Measurements from ENCODE around the gene RPL41.
A peak's percentile ranks its signal among the peaks of the same experiment; 100 is the strongest.
"Not testable (repeated sequence)": the region's sequence is repeated elsewhere in the genome, so short reads cannot be mapped to it uniquely, and the experiment has no call there.

RPL41 gene

GRCh38 chr12:56104815-56105608 lies 11.4 kb upstream of the RPL41 start:
- no peaks in the 10 kb centered on the region for H3K27me3 ChIP-seq (ENCODE audit: control insufficient read depth, insufficient read depth, low read length)
- peaks cover 12% of the 10 kb centered on the region for H3K4me1 ChIP-seq (ENCODE audit: control insufficient read depth, insufficient read depth, low read length)
- H3K36me3 ChIP-seq (ENCODE audit: control insufficient read depth, insufficient read depth, low read length): peaks cover 21% of the 10 kb centered on the region
- peak overlapping the region; percentile 91 for H3K4me3 ChIP-seq (ENCODE audit: low read length)
- peak overlapping the region; percentile 46 for H3K9ac ChIP-seq (ENCODE audit: low read length)
- peak overlapping the region; percentile 75 for H3K27ac ChIP-seq (ENCODE audit: low read depth, low read length)

DNA sequence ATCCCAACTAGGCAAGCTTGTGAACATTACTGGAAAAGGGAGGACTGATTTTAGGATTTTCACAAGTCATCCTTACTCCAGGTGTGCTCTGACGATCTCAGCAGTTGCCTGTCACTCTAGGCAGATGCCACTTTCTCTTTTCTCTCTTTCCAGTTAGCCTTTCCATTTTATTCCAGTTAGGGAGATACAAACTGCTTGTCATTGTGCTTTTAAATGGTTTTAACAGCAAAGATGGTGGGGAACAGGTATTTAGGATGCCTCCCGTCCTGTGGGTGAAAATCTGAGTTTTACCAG lies 10.9 kb upstream of the RPL41 start:
- Histone ChIP-seq H3K4me3 (ENCODE audit: low read length) (peak overlapping the region; percentile 91), H3K4me1 (ENCODE audit: control insufficient read depth, insufficient read depth, low read length) (peaks cover 12% of the 10 kb centered on the region), H3K9ac (ENCODE audit: low read length) (peak overlapping the region; percentile 46), H3K27ac (ENCODE audit: low read depth, low read length) (no peak overlapping the region), H3K27me3 (ENCODE audit: control insufficient read depth, insufficient read depth, low read length) (no peaks in the 10 kb centered on the region), H3K36me3 (ENCODE audit: control insufficient read depth, insufficient read depth, low read length) (peaks cover 26% of the 10 kb centered on the region)

DNA sequence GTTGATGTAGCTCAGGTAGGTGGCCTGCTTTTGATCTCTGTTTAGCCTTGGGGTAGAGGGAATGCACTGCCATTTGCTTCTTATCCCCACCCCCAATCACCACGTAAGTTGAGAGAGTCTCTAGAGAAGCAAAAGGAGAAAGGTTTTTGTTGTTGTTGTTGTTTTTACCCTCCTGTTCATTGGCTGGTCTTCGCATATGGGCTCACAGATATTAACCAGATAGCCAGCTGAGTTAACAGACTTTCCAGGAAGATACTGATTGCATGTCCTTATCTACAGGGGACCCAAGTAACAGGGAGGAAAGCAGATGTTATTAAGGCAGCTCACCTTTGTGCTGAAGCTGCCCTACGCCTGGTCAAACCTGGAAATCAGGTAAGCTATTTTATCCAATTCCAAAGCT lies 9.2 kb upstream of the RPL41 start:
- H3K27ac ChIP-seq (ENCODE audit: low read depth, low read length): no peak overlapping the region
- H3K4me3 ChIP-seq (ENCODE audit: low read length): no peak overlapping the region
- H3K36me3 ChIP-seq (ENCODE audit: control insufficient read depth, insufficient read depth, low read length): peaks cover 35% of the 10 kb centered on the region
- no peaks in the 10 kb centered on the region for H3K27me3 ChIP-seq (ENCODE audit: control insufficient read depth, insufficient read depth, low read length)
- H3K9ac ChIP-seq (ENCODE audit: low read length): no peak overlapping the region
- peaks cover 12% of the 10 kb centered on the region for H3K4me1 ChIP-seq (ENCODE audit: control insufficient read depth, insufficient read depth, low read length)

GRCh38 chr12:56110571-56110970 lies 5.9 kb upstream of the RPL41 start:
- Histone ChIP-seq H3K9ac (ENCODE audit: low read length) (no peak overlapping the region), H3K27ac (ENCODE audit: low read depth, low read length) (no peak overlapping the region), H3K4me1 (ENCODE audit: control insufficient read depth, insufficient read depth, low read length) (peaks cover 7% of the 10 kb centered on the region), H3K27me3 (ENCODE audit: control insufficient read depth, insufficient read depth, low read length) (no peaks in the 10 kb centered on the region), H3K36me3 (ENCODE audit: control insufficient read depth, insufficient read depth, low read length) (peaks cover 41% of the 10 kb centered on the region), H3K4me3 (ENCODE audit: low read length) (no peak overlapping the region)

DNA sequence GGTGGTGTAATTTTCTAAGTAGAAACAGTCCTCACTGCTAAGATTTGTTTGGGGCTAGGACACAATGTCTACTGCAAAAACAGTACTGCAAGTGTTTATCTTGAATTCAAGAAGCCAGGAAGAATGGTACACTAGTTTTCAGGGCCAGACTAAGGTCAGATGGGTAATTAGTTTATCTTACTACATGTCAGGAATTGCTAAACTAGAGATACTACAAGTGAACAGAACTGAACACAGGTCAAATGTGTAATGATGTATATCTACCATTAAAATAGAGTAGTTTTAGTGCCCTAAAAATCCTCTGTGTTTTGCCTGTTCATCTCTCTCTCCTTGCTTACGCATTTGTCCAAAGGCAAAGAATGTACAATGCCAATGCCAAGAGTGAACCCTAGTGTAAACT lies 2.3 kb upstream of the RPL41 start:
- Histone ChIP-seq H3K36me3 (ENCODE audit: control insufficient read depth, insufficient read depth, low read length) (peaks cover 23% of the 10 kb centered on the region), H3K9ac (ENCODE audit: low read length) (no peak overlapping the region), H3K4me3 (ENCODE audit: low read length) (no peak overlapping the region), H3K27ac (ENCODE audit: low read depth, low read length) (no peak overlapping the region), H3K4me1 (ENCODE audit: control insufficient read depth, insufficient read depth, low read length) (peaks cover 10% of the 10 kb centered on the region), H3K27me3 (ENCODE audit: control insufficient read depth, insufficient read depth, low read length) (no peaks in the 10 kb centered on the region)

DNA sequence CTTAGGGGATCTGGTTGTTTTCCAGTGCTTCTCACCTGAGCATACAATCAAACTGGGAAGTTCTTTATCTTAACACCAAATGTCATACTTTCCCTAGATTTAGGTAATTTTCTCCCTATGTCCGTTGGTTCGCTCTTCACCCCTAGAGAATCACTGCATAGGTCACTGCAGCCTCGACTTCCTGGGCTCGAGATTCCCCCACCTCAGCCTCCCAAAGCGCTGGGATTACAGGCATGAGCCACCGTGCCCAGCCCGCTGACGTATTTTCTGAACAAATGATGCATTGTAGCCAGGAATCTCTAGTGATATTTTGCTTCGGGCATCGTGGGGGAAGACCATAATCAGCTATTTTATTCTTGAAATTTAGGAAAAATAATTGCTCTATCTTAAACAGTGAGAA lies 1.1 kb upstream of the RPL41 start:
- Histone ChIP-seq H3K4me3 (ENCODE audit: low read length) (peak overlapping the region; percentile 87), H3K9ac (ENCODE audit: low read length) (no peak overlapping the region), H3K27ac (ENCODE audit: low read depth, low read length) (peak overlapping the region; percentile 95), H3K4me1 (ENCODE audit: control insufficient read depth, insufficient read depth, low read length) (peaks cover 17% of the 10 kb centered on the region), H3K27me3 (ENCODE audit: control insufficient read depth, insufficient read depth, low read length) (no peaks in the 10 kb centered on the region), H3K36me3 (ENCODE audit: control insufficient read depth, insufficient read depth, low read length) (peaks cover 17% of the 10 kb centered on the region)

DNA sequence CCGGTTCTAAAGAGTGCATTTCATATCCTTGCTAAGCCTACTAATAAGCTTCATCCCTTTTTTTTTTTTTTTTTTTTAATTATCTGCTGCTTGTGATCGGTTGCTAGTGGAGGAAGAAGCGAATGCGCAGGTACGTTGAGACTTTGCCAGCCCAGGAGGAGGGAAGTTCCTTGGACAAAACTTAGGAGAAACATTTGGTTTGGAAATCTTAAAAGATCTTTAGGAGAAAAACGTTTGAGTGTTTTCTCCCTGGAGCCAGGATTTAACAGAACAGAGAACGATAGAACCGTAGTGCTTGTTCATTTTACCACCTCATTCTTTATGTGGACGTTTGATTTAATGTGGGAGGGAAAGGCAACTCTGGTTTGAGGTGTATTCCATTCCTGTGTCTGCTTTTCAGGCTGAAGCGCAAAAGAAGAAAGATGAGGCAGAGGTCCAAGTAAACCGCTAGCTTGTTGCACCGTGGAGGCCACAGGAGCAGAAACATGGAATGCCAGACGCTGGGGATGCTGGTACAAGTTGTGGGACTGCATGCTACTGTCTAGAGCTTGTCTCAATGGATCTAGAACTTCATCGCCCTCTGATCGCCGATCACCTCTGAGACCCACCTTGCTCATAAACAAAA lies 761 bp downstream of the RPL41 start:
- H3K4me3 ChIP-seq (ENCODE audit: low read length): peak overlapping the region; percentile 87
- H3K27ac ChIP-seq (ENCODE audit: low read depth, low read length): peak overlapping the region; percentile 95
- H3K9ac ChIP-seq (ENCODE audit: low read length): peak overlapping the region; percentile 96
- H3K4me1 ChIP-seq (ENCODE audit: control insufficient read depth, insufficient read depth, low read length): peaks cover 19% of the 10 kb centered on the region
- not testable (repeated sequence) for H3K27me3 ChIP-seq (ENCODE audit: control insufficient read depth, insufficient read depth, low read length)
- H3K36me3 ChIP-seq (ENCODE audit: control insufficient read depth, insufficient read depth, low read length): peaks cover 18% of the 10 kb centered on the region

DNA sequence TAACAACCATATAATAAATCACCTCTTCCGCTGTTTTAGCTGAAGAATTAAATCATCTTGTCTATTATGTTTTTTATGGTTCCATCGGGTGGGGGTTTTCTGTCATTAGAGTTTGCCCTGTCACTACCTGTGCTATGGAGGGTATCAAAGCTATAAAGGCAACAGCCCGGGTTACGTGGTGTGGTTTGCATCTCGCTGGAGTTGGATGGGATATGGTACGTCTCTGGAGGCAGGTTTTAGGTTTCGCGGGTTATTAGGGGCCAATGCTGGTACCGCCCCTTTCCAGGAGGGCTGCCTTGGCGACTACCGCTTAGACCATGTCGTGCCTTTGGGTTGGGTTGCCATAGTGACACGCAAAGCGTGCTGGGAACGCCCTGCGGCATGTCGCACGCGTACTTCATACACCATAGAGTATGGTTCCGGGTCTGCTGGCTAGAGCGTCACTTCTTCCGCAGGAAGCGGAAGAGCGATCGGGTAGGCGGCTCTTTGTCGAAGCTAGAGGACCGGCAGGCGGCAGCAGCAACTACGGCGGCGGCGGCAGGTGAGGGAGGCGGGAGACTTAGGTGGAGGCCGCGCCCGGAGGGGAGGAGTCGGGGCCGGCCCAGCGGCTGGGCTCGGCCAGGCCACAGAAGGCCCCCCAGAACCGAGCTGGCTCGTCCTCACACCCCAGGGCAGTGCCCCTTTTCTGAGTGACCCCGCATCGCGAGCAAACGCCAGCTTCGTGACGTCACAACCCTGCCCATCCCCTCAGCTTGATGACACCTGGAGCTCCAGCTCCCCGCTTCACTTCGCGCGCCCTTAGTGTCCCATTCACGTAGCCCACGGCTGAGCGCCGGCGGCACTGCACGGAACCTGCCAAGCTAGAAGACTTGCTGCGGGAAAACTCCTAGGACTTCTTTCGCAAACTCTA lies 1.6 kb downstream of the RPL41 start, which contains the start of gene ZC3H10:
ZC3H10 (plus strand) TSS at position 489 of the 910 bp plus-strand sequence. CDS start 2,297 bp downstream, outside the sequence.
- Histone ChIP-seq H3K4me1 (ENCODE audit: control insufficient read depth, insufficient read depth, low read length) (peaks cover 26% of the 10 kb centered on the region), H3K27me3 (ENCODE audit: control insufficient read depth, insufficient read depth, low read length) (no peaks in the 10 kb centered on the region), H3K36me3 (ENCODE audit: control insufficient read depth, insufficient read depth, low read length) (peaks cover 12% of the 10 kb centered on the region), H3K27ac (ENCODE audit: low read depth, low read length) (peak within 1 kb of the TSS; percentile 95), H3K9ac (ENCODE audit: low read length) (peak within 1 kb of the TSS; percentile 96), H3K4me3 (ENCODE audit: low read length) (peak within 1 kb of the TSS; percentile 87)

DNA sequence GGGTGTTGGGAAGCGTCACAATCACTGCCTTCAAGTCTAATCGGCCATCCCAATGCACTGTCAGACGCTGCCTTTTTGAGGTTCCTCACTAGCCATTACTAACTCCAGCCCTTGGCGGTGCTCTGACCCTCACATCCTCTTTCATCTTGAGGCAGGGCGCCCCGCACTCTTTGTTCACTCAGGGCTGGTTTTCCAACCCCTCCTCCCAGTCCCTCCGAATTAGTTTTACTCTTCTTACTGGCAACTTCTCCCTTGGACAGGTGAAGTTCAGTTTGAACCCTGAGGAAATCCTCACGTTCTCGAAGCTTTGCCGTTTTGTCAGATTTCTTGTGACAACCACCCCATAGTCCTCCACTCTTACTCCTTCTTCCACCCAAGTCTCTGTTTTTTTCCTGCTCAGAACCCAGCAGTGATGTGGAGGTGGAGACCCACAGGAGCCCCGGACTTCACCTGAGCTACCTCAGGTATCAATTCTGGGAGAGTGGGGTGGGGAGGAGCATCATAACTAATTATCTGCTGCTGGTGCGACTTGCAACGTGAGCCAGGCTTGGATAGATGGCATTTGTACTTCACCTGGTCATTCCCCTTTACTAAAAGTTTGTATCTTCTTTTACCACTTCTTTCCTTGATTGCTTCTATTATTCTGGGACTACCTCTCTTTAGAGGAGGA lies 2.4 kb downstream of the RPL41 start:
- H3K4me1 ChIP-seq (ENCODE audit: control insufficient read depth, insufficient read depth, low read length): peaks cover 26% of the 10 kb centered on the region

GRCh38 chr12:56119361-56119796 lies 2.9 kb downstream of the RPL41 start:
- H3K9ac ChIP-seq (ENCODE audit: low read length): no peak overlapping the region
- H3K36me3 ChIP-seq (ENCODE audit: control insufficient read depth, insufficient read depth, low read length): peaks cover 12% of the 10 kb centered on the region
- peaks cover 26% of the 10 kb centered on the region for H3K4me1 ChIP-seq (ENCODE audit: control insufficient read depth, insufficient read depth, low read length)
- H3K27me3 ChIP-seq (ENCODE audit: control insufficient read depth, insufficient read depth, low read length): no peaks in the 10 kb centered on the region
- H3K4me3 ChIP-seq (ENCODE audit: low read length): peak overlapping the region; percentile 86
- peak overlapping the region; percentile 91 for H3K27ac ChIP-seq (ENCODE audit: low read depth, low read length)

More for the DNA sequence above, 2.4 kb downstream of the RPL41 start:
- no peaks in the 10 kb centered on the region for H3K27me3 ChIP-seq (ENCODE audit: control insufficient read depth, insufficient read depth, low read length)
- H3K9ac ChIP-seq (ENCODE audit: low read length): peak overlapping the region; percentile 41
- peaks cover 12% of the 10 kb centered on the region for H3K36me3 ChIP-seq (ENCODE audit: control insufficient read depth, insufficient read depth, low read length)
- peak overlapping the region; percentile 86 for H3K4me3 ChIP-seq (ENCODE audit: low read length)
- H3K27ac ChIP-seq (ENCODE audit: low read depth, low read length): peak overlapping the region; percentile 91

DNA sequence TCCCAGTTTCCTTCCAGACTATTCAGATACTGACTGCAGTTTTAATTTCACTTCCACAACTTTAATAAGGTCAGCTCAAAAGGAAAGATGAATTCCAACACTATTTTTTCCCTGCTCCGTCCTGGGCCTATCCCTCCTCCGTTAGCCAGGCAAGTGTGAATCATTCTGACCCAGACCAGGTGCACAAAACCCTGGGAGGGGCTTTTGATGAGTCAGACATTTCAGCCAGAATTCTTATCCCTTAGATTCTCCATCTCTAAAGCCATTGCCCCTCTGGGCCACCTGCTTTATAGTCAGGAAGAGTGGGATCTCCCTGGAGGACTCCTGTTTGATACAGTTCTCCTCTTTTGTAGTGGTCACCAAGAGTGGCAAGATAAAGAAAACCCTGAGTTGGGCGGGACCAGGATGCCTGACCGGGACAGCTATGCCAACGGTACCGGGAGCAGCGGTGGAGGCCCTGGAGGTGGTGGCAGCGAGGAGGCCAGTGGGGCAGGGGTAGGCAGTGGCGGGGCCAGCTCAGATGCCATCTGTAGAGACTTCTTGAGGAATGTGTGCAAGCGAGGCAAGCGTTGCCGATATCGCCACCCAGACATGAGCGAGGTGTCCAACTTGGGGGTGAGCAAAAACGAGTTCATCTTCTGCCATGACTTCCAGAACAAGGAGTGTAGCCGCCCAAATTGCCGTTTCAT lies 3.9 kb downstream of the RPL41 start:
- peaks cover 26% of the 10 kb centered on the region for H3K4me1 ChIP-seq (ENCODE audit: control insufficient read depth, insufficient read depth, low read length)
- H3K27ac ChIP-seq (ENCODE audit: low read depth, low read length): peak overlapping the region; percentile 91

More for the DNA sequence above, 3.9 kb downstream of the RPL41 start:
- H3K4me3 ChIP-seq (ENCODE audit: low read length): no peak overlapping the region
- no peak overlapping the region for H3K9ac ChIP-seq (ENCODE audit: low read length)
- H3K36me3 ChIP-seq (ENCODE audit: control insufficient read depth, insufficient read depth, low read length): peaks cover 12% of the 10 kb centered on the region
- no peaks in the 10 kb centered on the region for H3K27me3 ChIP-seq (ENCODE audit: control insufficient read depth, insufficient read depth, low read length)
